ENCODE results near the gene NCOR1. TPM values are rescaled to one million over a fixed set of nuclear protein-coding genes. Genes with fewer than 3 reads are reported as not detected.

The NCOR1 gene
- total and polyA plus RNA-seq, 4 experiments from 2014 or later, result 26.4 to 169 (median 162) TPM

- Mint-ChIP-seq H3K4me3 (no peak overlapping the region), H3K4me1 (peaks cover 12 to 47% (median 21%) of the 10 kb centered on the region in 4 donors), H3K9me3 (peaks cover 0 to 2% (median 0%) of the 10 kb centered on the region in 8 donors), H3K27me3 (no peaks in the 10 kb centered on the region), H3K36me3 (peaks cover 70 to 71% of the 10 kb centered on the region in 2 donors), H3K27ac (peak overlapping the region in 2 of 7 donors; percentile 6 to 15)
- intact Hi-C loops (cut with micrococcal nuclease), result no loop called here
- no peak for DNase-seq
- Histone ChIP-seq H3K9me3 (ENCODE audit: control insufficient read depth in 1 of 2, low read length in 2 of 2) (no peaks in the 10 kb centered on the region), H3K27ac (ENCODE audit: low read depth, low read length) (no peak overlapping the region), H3K4me3 (ENCODE audit: low read length in 2 of 2) (no peak overlapping the region), H3K27me3 (ENCODE audit: insufficient read depth, low read length) (no peaks in the 10 kb centered on the region), H3K4me1 (ENCODE audit: insufficient read depth, low read length) (peaks cover 14% of the 10 kb centered on the region), H3K36me3 (ENCODE audit: insufficient read depth, low read length) (peaks cover 18% of the 10 kb centered on the region)
- ChIA-PET POLR2A (ENCODE audit: partially characterized antibody) (no interaction called here), CTCF (ENCODE audit: partially characterized antibody) (interaction anchor here (1.3 kb wide), 1 partner anchor 282 kb away, joined by 3 read pairs; no protein-coding TSS in a partner anchor)
Observed at GRCh38 chr17:16081507-16082087, 133.7 kb downstream of the NCOR1 start.

- Histone ChIP-seq H3K27me3 (ENCODE audit: insufficient read depth, low read length) (no peaks in the 10 kb centered on the region), H3K36me3 (ENCODE audit: insufficient read depth, low read length) (peaks cover 22% of the 10 kb centered on the region), H3K9me3 (ENCODE audit: control insufficient read depth in 1 of 2, low read length in 2 of 2) (no peaks in the 10 kb centered on the region), H3K4me3 (ENCODE audit: low read length in 2 of 2) (no peak overlapping the region), H3K27ac (ENCODE audit: low read depth, low read length) (no peak overlapping the region), H3K4me1 (ENCODE audit: insufficient read depth, low read length) (peaks cover 4% of the 10 kb centered on the region)
- Mint-ChIP-seq H3K27ac (no peak overlapping the region), H3K4me3 (no peak overlapping the region), H3K4me1 (peaks cover 5 to 34% (median 11%) of the 10 kb centered on the region in 4 donors), H3K36me3 (peaks cover 70 to 71% of the 10 kb centered on the region in 2 donors), H3K27me3 (no peaks in the 10 kb centered on the region), H3K9me3 (peaks cover 0 to 2% (median 0%) of the 10 kb centered on the region in 8 donors)
- POLR2A ChIA-PET (ENCODE audit: partially characterized antibody), result no interaction called here
- intact Hi-C loops (cut with micrococcal nuclease), result no loop called here
- DNase-seq, result no peak
- CTCF ChIA-PET (ENCODE audit: partially characterized antibody), result no interaction called here
Observed at GRCh38 chr17:16080366-16080765, 135.0 kb downstream of the NCOR1 start.

- no peaks in the 10 kb centered on the region for H3K27me3 Mint-ChIP-seq
- no peaks in the 10 kb centered on the region for H3K9me3 ChIP-seq (ENCODE audit: control insufficient read depth in 1 of 2, low read length in 2 of 2)
- no peak overlapping the region for H3K4me3 ChIP-seq (ENCODE audit: low read length in 2 of 2)
- peaks cover 0 to 5% (median under 1%) of the 10 kb centered on the region in 4 donors for H3K4me1 Mint-ChIP-seq
- intact Hi-C loops (cut with micrococcal nuclease), result no loop called here
- H3K9me3 Mint-ChIP-seq, result no peaks in the 10 kb centered on the region
- no peak for DNase-seq
- POLR2A ChIA-PET (ENCODE audit: partially characterized antibody), result no interaction called here
- H3K4me1 ChIP-seq (ENCODE audit: insufficient read depth, low read length), result no peaks in the 10 kb centered on the region
- no peak overlapping the region for H3K4me3 Mint-ChIP-seq
- H3K27ac ChIP-seq (ENCODE audit: low read depth, low read length), result no peak overlapping the region
- H3K36me3 ChIP-seq (ENCODE audit: insufficient read depth, low read length), result peaks cover 48% of the 10 kb centered on the region
- CTCF ChIA-PET (ENCODE audit: partially characterized antibody), result no interaction called here
- H3K27ac Mint-ChIP-seq, result no peak overlapping the region
- peaks cover 65 to 73% of the 10 kb centered on the region in 2 donors for H3K36me3 Mint-ChIP-seq
- no peaks in the 10 kb centered on the region for H3K27me3 ChIP-seq (ENCODE audit: insufficient read depth, low read length)
Observed at GRCh38 chr17:16075949-16076348, 139.4 kb downstream of the NCOR1 start.

- Histone ChIP-seq H3K4me1 (ENCODE audit: insufficient read depth, low read length) (no peaks in the 10 kb centered on the region), H3K27ac (ENCODE audit: low read depth, low read length) (no peak overlapping the region), H3K36me3 (ENCODE audit: insufficient read depth, low read length) (peaks cover 53% of the 10 kb centered on the region), H3K27me3 (ENCODE audit: insufficient read depth, low read length) (no peaks in the 10 kb centered on the region), H3K4me3 (ENCODE audit: low read length in 2 of 2) (no peak overlapping the region), H3K9me3 (ENCODE audit: control insufficient read depth in 1 of 2, low read length in 2 of 2) (no peaks in the 10 kb centered on the region)
- H3K9me3 Mint-ChIP-seq, result no peaks in the 10 kb centered on the region
- H3K4me1 Mint-ChIP-seq, result peaks cover 0 to 5% (median under 1%) of the 10 kb centered on the region in 4 donors
- H3K27ac Mint-ChIP-seq, result peak overlapping the region in 1 of 7 donors; percentile 12
- no peak for DNase-seq
- POLR2A ChIA-PET (ENCODE audit: partially characterized antibody), result no interaction called here
- CTCF ChIA-PET (ENCODE audit: partially characterized antibody), result no interaction called here
- no peaks in the 10 kb centered on the region for H3K27me3 Mint-ChIP-seq
- H3K36me3 Mint-ChIP-seq, result peaks cover 72 to 77% of the 10 kb centered on the region in 2 donors
- H3K4me3 Mint-ChIP-seq, result no peak overlapping the region
- intact Hi-C loops (cut with micrococcal nuclease), result no loop called here
Observed at GRCh38 chr17:16074423-16074822, 140.9 kb downstream of the NCOR1 start.

GRCh38 chr17:16073845-16074244 is 141.5 kb downstream of the NCOR1 start:
- Mint-ChIP-seq H3K36me3 (peaks cover 72 to 76% of the 10 kb centered on the region in 2 donors), H3K27me3 (no peaks in the 10 kb centered on the region), H3K4me1 (peaks cover 0 to 5% (median under 1%) of the 10 kb centered on the region in 4 donors), H3K27ac (peak overlapping the region in 2 of 7 donors; percentile 12 to 62), H3K9me3 (no peaks in the 10 kb centered on the region), H3K4me3 (no peak overlapping the region)
- no peak for DNase-seq
- ChIA-PET CTCF (ENCODE audit: partially characterized antibody) (no interaction called here), POLR2A (ENCODE audit: partially characterized antibody) (no interaction called here)
- intact Hi-C loops (cut with micrococcal nuclease), result no loop called here
- Histone ChIP-seq H3K27ac (ENCODE audit: low read depth, low read length) (no peak overlapping the region), H3K9me3 (ENCODE audit: control insufficient read depth in 1 of 2, low read length in 2 of 2) (no peaks in the 10 kb centered on the region), H3K36me3 (ENCODE audit: insufficient read depth, low read length) (peaks cover 54% of the 10 kb centered on the region), H3K4me1 (ENCODE audit: insufficient read depth, low read length) (no peaks in the 10 kb centered on the region), H3K4me3 (ENCODE audit: low read length in 2 of 2) (no peak overlapping the region), H3K27me3 (ENCODE audit: insufficient read depth, low read length) (no peaks in the 10 kb centered on the region)

- peaks cover 79 to 84% of the 10 kb centered on the region in 2 donors for H3K36me3 Mint-ChIP-seq
- intact Hi-C loops (cut with micrococcal nuclease), result no loop called here
- H3K4me3 ChIP-seq (ENCODE audit: low read length in 2 of 2), result no peak overlapping the region
- H3K4me1 Mint-ChIP-seq, result peaks cover 0 to 3% (median under 1%) of the 10 kb centered on the region in 4 donors
- H3K27ac Mint-ChIP-seq, result peak overlapping the region in 1 of 7 donors; percentile 8
- no peaks in the 10 kb centered on the region for H3K4me1 ChIP-seq (ENCODE audit: insufficient read depth, low read length)
- POLR2A ChIA-PET (ENCODE audit: partially characterized antibody), result interaction anchor here (1.1 kb wide), 1 partner anchor 56 kb away, joined by 3 read pairs; no protein-coding TSS in a partner anchor
- peaks cover 61% of the 10 kb centered on the region for H3K36me3 ChIP-seq (ENCODE audit: insufficient read depth, low read length)
- H3K27me3 Mint-ChIP-seq, result no peaks in the 10 kb centered on the region
- H3K27me3 ChIP-seq (ENCODE audit: insufficient read depth, low read length), result no peaks in the 10 kb centered on the region
- no peak overlapping the region for H3K27ac ChIP-seq (ENCODE audit: low read depth, low read length)
- no peak for DNase-seq
- H3K9me3 Mint-ChIP-seq, result no peaks in the 10 kb centered on the region
- no peaks in the 10 kb centered on the region for H3K9me3 ChIP-seq (ENCODE audit: control insufficient read depth in 1 of 2, low read length in 2 of 2)
- no peak overlapping the region for H3K4me3 Mint-ChIP-seq
- CTCF ChIA-PET (ENCODE audit: partially characterized antibody), result interaction anchor here (1.0 kb wide), 1 partner anchor 282 kb away, joined by 3 read pairs; no protein-coding TSS in a partner anchor
Observed at GRCh38 chr17:16072031-16072430, 143.3 kb downstream of the NCOR1 start.

GRCh38 chr17:16068323-16068722 is 147.0 kb downstream of the NCOR1 start:
- CTCF ChIA-PET (ENCODE audit: partially characterized antibody), result no interaction called here
- H3K4me3 Mint-ChIP-seq, result no peak overlapping the region
- peaks cover 85 to 90% of the 10 kb centered on the region in 2 donors for H3K36me3 Mint-ChIP-seq
- intact Hi-C loops (cut with micrococcal nuclease), result no loop called here
- Histone ChIP-seq H3K36me3 (ENCODE audit: insufficient read depth, low read length) (peaks cover 78% of the 10 kb centered on the region), H3K4me1 (ENCODE audit: insufficient read depth, low read length) (no peaks in the 10 kb centered on the region), H3K27me3 (ENCODE audit: insufficient read depth, low read length) (no peaks in the 10 kb centered on the region), H3K27ac (ENCODE audit: low read depth, low read length) (no peak overlapping the region), H3K9me3 (ENCODE audit: control insufficient read depth in 1 of 2, low read length in 2 of 2) (no peaks in the 10 kb centered on the region), H3K4me3 (ENCODE audit: low read length in 2 of 2) (no peak overlapping the region)
- H3K27ac Mint-ChIP-seq, result peak overlapping the region in 2 of 7 donors; percentile 12 to 27
- POLR2A ChIA-PET (ENCODE audit: partially characterized antibody), result no interaction called here
- H3K4me1 Mint-ChIP-seq, result no peaks in the 10 kb centered on the region
- H3K9me3 Mint-ChIP-seq, result no peaks in the 10 kb centered on the region
- no peaks in the 10 kb centered on the region for H3K27me3 Mint-ChIP-seq
- no peak for DNase-seq
